H9 (cell line): ENCODE measurements around the gene TBC1D20. TPM values are rescaled to one million over a fixed set of nuclear protein-coding genes. Genes with fewer than 3 reads are reported as not detected.

Source experiments
- DNase-seq: peaks from one replicate; pipeline ENCODE4 v3.0.0-alpha.2; 2017
- H2AFZ ChIP-seq: one replicate; pipeline ENCODE4 v1.6.1; 2013; ENCODE audit warnings: mild to moderate bottlenecking, low read length, control low read depth, moderate library complexity
- H2AK5ac ChIP-seq: 2 replicates; pipeline ENCODE4 v1.6.1; 2013; ENCODE audit warnings: low read length, control low read depth, mixed read lengths; ENCODE audit not compliant: insufficient read length
- H2BK120ac ChIP-seq: one replicate; pipeline ENCODE4 v1.6.1; 2013; ENCODE audit warnings: low read depth, mild to moderate bottlenecking, low read length, control low read depth, inconsistent platforms; ENCODE audit not compliant: poor library complexity, severe bottlenecking
- H2BK12ac ChIP-seq: 2 replicates; pipeline ENCODE4 v1.6.1; 2013; ENCODE audit warnings: low read length, control low read depth, mixed read lengths, low read depth; ENCODE audit not compliant: insufficient read length
- H2BK15ac ChIP-seq: 2 replicates; pipeline ENCODE4 v1.6.1; 2013; ENCODE audit warnings: low read depth, low read length, control low read depth
- H2BK20ac ChIP-seq: one replicate; pipeline ENCODE4 v1.6.1; 2013; ENCODE audit warnings: low read depth, mild to moderate bottlenecking, low read length, control low read depth, inconsistent platforms; ENCODE audit not compliant: poor library complexity, severe bottlenecking
- H2BK5ac ChIP-seq: 2 replicates; pipeline ENCODE4 v1.6.1; 2013; ENCODE audit warnings: low read length, control low read depth, mixed read lengths; ENCODE audit not compliant: insufficient read length
- H3K14ac ChIP-seq: 2 replicates; pipeline ENCODE4 v1.6.1; 2013; ENCODE audit warnings: low read length, control low read depth; ENCODE audit not compliant: insufficient read depth
- H3K18ac ChIP-seq: 2 replicates; pipeline ENCODE4 v1.6.1; 2013; ENCODE audit warnings: low read depth, mild to moderate bottlenecking, mixed read lengths, low read length, control low read depth; ENCODE audit not compliant: insufficient read length
- H3K23ac ChIP-seq: 2 replicates; pipeline ENCODE4 v1.6.1; 2013; ENCODE audit warnings: low read length, control low read depth, mixed read lengths, low read depth; ENCODE audit not compliant: insufficient read length
- H3K23me2 ChIP-seq: 2 replicates; pipeline ENCODE4 v1.6.1; 2013; ENCODE audit warnings: low read depth, mild to moderate bottlenecking, mixed read lengths, low read length, control low read depth; ENCODE audit not compliant: insufficient read length, poor library complexity, severe bottlenecking
- H3K27ac ChIP-seq: 2 replicates; pipeline ENCODE4 v1.5.1; 2013; ENCODE audit warnings: low read length, control low read depth, mixed read lengths, low read depth; ENCODE audit not compliant: insufficient read length
- H3K27me3 ChIP-seq: 2 replicates; pipeline ENCODE4 v1.6.1; 2013; ENCODE audit warnings: low read length, control low read depth, inconsistent platforms; ENCODE audit not compliant: insufficient read depth
- H3K4ac ChIP-seq: 2 replicates; pipeline ENCODE4 v1.6.1; 2013; ENCODE audit warnings: low read depth, mild to moderate bottlenecking, control low read depth, inconsistent platforms, low read length, moderate library complexity
- H3K4me1 ChIP-seq: 2 replicates; pipeline ENCODE4 v1.6.1; 2013; ENCODE audit warnings: low read length, control low read depth, inconsistent platforms; ENCODE audit not compliant: insufficient read depth
- H3K4me2 ChIP-seq: 2 replicates; pipeline ENCODE4 v1.6.1; 2013; ENCODE audit warnings: low read length, control low read depth, mixed read lengths; ENCODE audit not compliant: insufficient read length, insufficient read depth
- H3K56ac ChIP-seq: 2 replicates; pipeline ENCODE4 v1.6.1; 2013; ENCODE audit warnings: low read depth, mild to moderate bottlenecking, mixed read lengths, low read length, control low read depth; ENCODE audit not compliant: insufficient read length
- H3K79me1 ChIP-seq: 2 replicates; pipeline ENCODE4 v1.6.1; 2013; ENCODE audit warnings: low read depth, mild to moderate bottlenecking, moderate library complexity, low read length, control low read depth, inconsistent platforms; ENCODE audit not compliant: insufficient read depth, poor library complexity, severe bottlenecking
- H3K79me2 ChIP-seq: 2 replicates; pipeline ENCODE4 v1.6.1; 2013; ENCODE audit warnings: low read length, control low read depth, inconsistent platforms; ENCODE audit not compliant: insufficient read depth
- H3K9ac ChIP-seq: 2 replicates; pipeline ENCODE4 v1.6.1; 2013; ENCODE audit warnings: low read length, control low read depth, mixed read lengths; ENCODE audit not compliant: insufficient read length; ENCODE audit errors: extremely low read depth
- H3K9me3 ChIP-seq: one replicate; pipeline ENCODE4 v1.6.1; 2013; ENCODE audit warnings: low read depth, low read length, inconsistent platforms; ENCODE audit not compliant: control insufficient read depth
- H3T11ph ChIP-seq: one replicate; pipeline ENCODE4 v1.6.1; 2013; ENCODE audit warnings: mild to moderate bottlenecking, low read length, control low read depth, inconsistent platforms
- H4K20me1 ChIP-seq: one replicate; pipeline ENCODE4 v1.6.1; 2013; ENCODE audit not compliant: control insufficient read depth, insufficient read length, insufficient read depth
- H4K5ac ChIP-seq: 2 replicates; pipeline ENCODE4 v1.6.1; 2013; ENCODE audit warnings: low read depth, mild to moderate bottlenecking, mixed read lengths, low read length, control low read depth; ENCODE audit not compliant: insufficient read length
- H4K8ac ChIP-seq: replicated peaks from 2 replicates; pipeline ENCODE4 v1.6.1; 2013; ENCODE audit warnings: low read length, control low read depth, mixed read lengths, low read depth; ENCODE audit not compliant: insufficient read length
- H4K91ac ChIP-seq: 2 replicates; pipeline ENCODE4 v1.6.1; 2013; ENCODE audit warnings: low read depth, mild to moderate bottlenecking, moderate library complexity, mixed read lengths, low read length, control low read depth; ENCODE audit not compliant: insufficient read length
- H3K27ac Mint-ChIP-seq, 3 experiments: 2 replicates in 2 of 3; 3 replicates in 1 of 3; pipeline ENCODE4 v1.8.0; 2020 to 2021; ENCODE audit warnings: mixed read lengths in 3 of 3, mild to moderate bottlenecking in 1 of 3, moderate library complexity in 1 of 3
- H3K27me3 Mint-ChIP-seq: 2 replicates; pipeline ENCODE4 v1.8.0; 2021; ENCODE audit warnings: low read depth, mild to moderate bottlenecking, moderate library complexity, mixed read lengths
- H3K36me3 Mint-ChIP-seq, 3 experiments: 2 replicates in 2 of 3; 3 replicates in 1 of 3; pipeline ENCODE4 v1.8.0; 2020 to 2021; ENCODE audit warnings: low read depth in 3 of 3, mixed read lengths in 3 of 3; ENCODE audit not compliant: insufficient read depth in 1 of 3
- H3K4me1 Mint-ChIP-seq, 2 experiments: 2 replicates each; pipeline ENCODE4 v1.8.0; 2020; ENCODE audit warnings: mixed read lengths in 2 of 2
- H3K4me3 Mint-ChIP-seq, 2 experiments: 2 replicates in 1 of 2; 3 replicates in 1 of 2; pipeline ENCODE4 v1.8.0; 2020 to 2021; ENCODE audit warnings: mild to moderate bottlenecking in 2 of 2, mixed read lengths in 2 of 2, moderate library complexity in 1 of 2
- H3K9me3 Mint-ChIP-seq, 2 experiments: 2 replicates in 1 of 2; 3 replicates in 1 of 2; pipeline ENCODE4 v1.8.0; 2020; ENCODE audit warnings: mild to moderate bottlenecking in 2 of 2, mixed read lengths in 2 of 2, moderate library complexity in 1 of 2
- WGBS: extraction: QIAGEN DNeasy Blood & Tissue Kit; methylation state at CpG from one replicate; pipeline ENCODE4 v1.1.7; 2013; ENCODE audit warnings: missing lambda C conversion rate, low lambda C conversion rate, mixed read lengths; ENCODE audit not compliant: insufficient read length; ENCODE audit errors: extremely low coverage; 5-methylcytosine and 5-hydroxymethylcytosine counted together
- total RNA-seq: library from RNA; stranded (reverse); gene quantifications from 2 replicates; pipeline ENCODE4 v1.2.1, GENCODE V29; 2021
- TF ChIP-seq, protein P1 (sequence below): fragments of 200-600 bp; sonication (generic); conservative IDR thresholded peaks from 3 replicates; pipeline ENCODE4 v1.8.0; 2021; ENCODE audit warnings: antibody characterized with exemption, mild to moderate bottlenecking

TBC1D20 gene
- total RNA-seq, 1 experiment from 2014 or later = 17.9 TPM

DNA sequence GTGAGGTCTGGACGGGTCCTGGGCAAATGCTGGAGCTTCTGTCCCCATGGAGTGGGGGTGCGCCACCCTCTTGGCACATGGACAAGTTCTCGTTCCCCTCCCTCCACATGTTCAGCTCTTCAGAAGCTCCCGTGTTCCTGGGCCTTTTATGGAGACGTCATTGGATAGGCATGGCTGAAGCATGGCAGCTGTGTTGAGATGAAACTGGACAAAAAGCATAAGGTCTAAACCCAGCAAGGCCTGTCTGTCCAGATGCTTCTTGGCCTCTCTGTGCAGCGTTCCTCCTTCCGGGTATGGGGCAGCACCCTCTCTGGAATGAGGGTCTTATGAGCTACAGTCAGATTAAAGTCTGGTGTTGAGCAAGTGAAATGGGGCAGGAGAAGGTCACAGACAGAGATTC, 26.8 kb downstream of the TBC1D20 start:
- Histone ChIP-seq H2BK120ac (no peak overlapping the region), H4K8ac (no peak overlapping the region), H4K5ac (no peak overlapping the region), H3K27ac (no peak overlapping the region), H3K4ac (no peak overlapping the region), H2BK12ac (no peak overlapping the region), H3K79me2 (no peaks in the 10 kb centered on the region), H3K79me1 (no peaks in the 10 kb centered on the region), H3K18ac (no peak overlapping the region), H3K56ac (no peak overlapping the region), H2AK5ac (no peak overlapping the region), H3K23ac (no peak overlapping the region), H3T11ph (no peak overlapping the region), H4K91ac (no peak overlapping the region), H2BK15ac (no peak overlapping the region), H2BK5ac (no peak overlapping the region), H3K9ac (no peak overlapping the region), H3K9me3 (no peaks in the 10 kb centered on the region), H3K14ac (no peak overlapping the region), H4K20me1 (no peaks in the 10 kb centered on the region), H3K27me3 (peaks cover 5% of the 10 kb centered on the region; the same call in 1 of the 2 replicates), H2BK20ac (no peak overlapping the region), H3K4me2 (no peak overlapping the region), H3K4me1 (peaks cover 3% of the 10 kb centered on the region; the same call in 1 of the 2 replicates), H2AFZ (no peak overlapping the region), H3K23me2 (no peaks in the 10 kb centered on the region)
- H3K4me1 Mint-ChIP-seq = peaks cover 26 to 28% of the 10 kb centered on the region in 2 experiments
- DNase-seq = no peak
- WGBS = no CpG with 5 or more reads among the region's 7 CpGs
- TF ChIP-seq, protein P1, sequence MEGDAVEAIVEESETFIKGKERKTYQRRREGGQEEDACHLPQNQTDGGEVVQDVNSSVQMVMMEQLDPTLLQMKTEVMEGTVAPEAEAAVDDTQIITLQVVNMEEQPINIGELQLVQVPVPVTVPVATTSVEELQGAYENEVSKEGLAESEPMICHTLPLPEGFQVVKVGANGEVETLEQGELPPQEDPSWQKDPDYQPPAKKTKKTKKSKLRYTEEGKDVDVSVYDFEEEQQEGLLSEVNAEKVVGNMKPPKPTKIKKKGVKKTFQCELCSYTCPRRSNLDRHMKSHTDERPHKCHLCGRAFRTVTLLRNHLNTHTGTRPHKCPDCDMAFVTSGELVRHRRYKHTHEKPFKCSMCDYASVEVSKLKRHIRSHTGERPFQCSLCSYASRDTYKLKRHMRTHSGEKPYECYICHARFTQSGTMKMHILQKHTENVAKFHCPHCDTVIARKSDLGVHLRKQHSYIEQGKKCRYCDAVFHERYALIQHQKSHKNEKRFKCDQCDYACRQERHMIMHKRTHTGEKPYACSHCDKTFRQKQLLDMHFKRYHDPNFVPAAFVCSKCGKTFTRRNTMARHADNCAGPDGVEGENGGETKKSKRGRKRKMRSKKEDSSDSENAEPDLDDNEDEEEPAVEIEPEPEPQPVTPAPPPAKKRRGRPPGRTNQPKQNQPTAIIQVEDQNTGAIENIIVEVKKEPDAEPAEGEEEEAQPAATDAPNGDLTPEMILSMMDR = no peak
- H3K36me3 Mint-ChIP-seq = peaks cover 29 to 67% (median 61%) of the 10 kb centered on the region in 3 experiments; a peak in 6 of 7 replicates
- no peak overlapping the region for H3K4me3 Mint-ChIP-seq
- no peaks in the 10 kb centered on the region for H3K9me3 Mint-ChIP-seq
- H3K27me3 Mint-ChIP-seq = peaks cover 36% of the 10 kb centered on the region
- H3K27ac Mint-ChIP-seq = no peak overlapping the region
